HG03064 (cell line): ENCODE data around the gene SCIMP.
"Not testable (repeated sequence)": the region's sequence is repeated elsewhere in the genome, so short reads cannot be mapped to it uniquely, and the experiment has no call there.

Source experiments
- ATAC-seq: cut with Tn5 transposase; IDR thresholded peaks from one replicate; pipeline ENCODE4 v1.9.1; 2021; ENCODE audit warnings: low read depth; ENCODE audit not compliant: unreplicated experiment

The SCIMP gene

GRCh38 chr17:5234645-5235576, at the start of gene SCIMP:
TSS of gene SCIMP (minus strand) at chr17:5234860. CDS start at chr17:5234755, 105 bp downstream.
- ATAC-seq: peak; percentile 47

DNA sequence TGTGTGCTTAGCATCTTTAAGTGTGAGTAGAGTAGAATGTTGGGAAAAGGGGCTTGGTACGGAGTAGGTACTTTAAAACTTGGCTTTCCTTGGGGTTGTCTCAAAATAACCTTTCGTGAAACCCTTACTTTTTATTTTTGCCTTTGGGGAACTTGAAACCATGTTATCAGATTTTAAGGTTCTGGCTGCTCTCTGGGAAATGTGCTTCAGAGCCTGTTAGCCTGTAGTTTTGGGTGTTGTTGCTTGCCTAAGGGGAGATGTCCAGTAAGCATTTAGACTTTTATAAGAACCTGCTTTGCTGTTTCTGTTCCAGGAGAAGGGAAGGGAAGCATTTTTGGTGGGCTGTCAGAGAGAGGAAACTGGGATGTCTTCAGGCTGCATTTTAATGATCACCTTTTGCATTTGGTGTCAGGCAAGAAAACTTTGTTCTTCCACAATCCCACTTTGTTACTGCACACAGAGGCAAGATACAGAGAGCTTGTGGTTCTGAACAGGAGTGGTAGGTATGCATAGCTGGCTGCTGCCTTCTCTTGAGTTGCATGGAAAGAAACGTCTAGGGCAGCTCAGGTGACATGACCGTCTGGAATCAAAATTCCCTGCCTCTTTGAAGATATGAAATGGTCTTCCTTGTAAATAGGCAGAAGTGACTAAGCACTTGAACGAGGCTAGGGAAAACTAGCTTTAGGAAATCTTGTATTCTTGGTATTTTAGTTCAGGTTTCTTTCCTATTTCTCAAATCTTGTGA, 49.1 kb upstream of the SCIMP start:
- no peak for ATAC-seq

DNA sequence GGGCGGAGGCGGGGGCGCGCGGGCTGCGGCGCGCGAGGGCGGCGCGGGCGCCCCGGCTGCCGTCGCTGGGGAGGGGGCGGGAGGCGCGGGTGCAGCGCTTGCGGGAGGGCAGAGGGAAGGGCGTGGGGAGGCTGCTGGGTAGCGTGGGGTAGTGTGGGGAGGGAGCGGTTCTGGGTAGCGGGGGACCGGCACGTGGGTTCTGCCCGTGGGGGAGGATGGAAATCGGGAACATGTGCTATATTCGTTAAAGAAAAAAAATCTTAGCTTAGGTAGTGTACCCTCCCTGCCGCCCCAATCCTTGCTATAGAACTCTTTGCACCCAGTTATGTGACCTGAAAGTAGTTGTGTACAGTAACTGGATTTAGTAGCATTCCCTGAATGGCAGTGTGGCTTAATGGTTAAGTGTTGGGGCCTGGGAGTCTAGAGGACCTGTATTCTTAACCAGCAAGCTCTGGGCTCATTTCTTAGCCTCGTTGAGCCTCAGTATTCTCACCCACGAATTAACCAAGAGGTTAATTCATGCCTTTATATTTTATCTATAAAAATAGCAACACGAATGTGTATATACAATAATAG, 48.1 kb upstream of the SCIMP start:
- peak; percentile 30 for ATAC-seq

GRCh38 chr17:5281814-5282641, 47.4 kb upstream of the SCIMP start, which contains the start of gene RABEP1:
TSS of gene RABEP1 (plus strand) at chr17:5282284. CDS start at chr17:5282487, 203 bp downstream.
- peak; percentile 60 for ATAC-seq

DNA sequence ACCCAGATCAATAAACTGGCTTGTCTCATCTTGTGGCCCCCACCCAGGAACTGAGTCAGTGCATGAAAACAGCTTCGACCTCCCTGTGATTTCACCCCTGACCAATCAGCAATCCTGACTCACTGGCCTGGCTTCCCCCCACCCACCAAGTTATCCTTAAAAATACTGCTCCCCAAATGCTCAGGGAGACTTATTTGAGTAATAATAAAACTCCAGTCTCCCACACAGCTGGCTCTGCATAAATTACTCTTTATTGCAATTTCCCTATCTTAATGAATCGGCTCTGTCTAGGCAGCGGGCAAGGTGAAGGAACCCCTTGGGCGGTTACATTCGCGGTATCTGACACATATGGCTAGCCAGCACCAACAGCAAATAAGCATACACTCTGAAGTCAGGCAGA, 37.7 kb upstream of the SCIMP start:
- no peak for ATAC-seq

DNA sequence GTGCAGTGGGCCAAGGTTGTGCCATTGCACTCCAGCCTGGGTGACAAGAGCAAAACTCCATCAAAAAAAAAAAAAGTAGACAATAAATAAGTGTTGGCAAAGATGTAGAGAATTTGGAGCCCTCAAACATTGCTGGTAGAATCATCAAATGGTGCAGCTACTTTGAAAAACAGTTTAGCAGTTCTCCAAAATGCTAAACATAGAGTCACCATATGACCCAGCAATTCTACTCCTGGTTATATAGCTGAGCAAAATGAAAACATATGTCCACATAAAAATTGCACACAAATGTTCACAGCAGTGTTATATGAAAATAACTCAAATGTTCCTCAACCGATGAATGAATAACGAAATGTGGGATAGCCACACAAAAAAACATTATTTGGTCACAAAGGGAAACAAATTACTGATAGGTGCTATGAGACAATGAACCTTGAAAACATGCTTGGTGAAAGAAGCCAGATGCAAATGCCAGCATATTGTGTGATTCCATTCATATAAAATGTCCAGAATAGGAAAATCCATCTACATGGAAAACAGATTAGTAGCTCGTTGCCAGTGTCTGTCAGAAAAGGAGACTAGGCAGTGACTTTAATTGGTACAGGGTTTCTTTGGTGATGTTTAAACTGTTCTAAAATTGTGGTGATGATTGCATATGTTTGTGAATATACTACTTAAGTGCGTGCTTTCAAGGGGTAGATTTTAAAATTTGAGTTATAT, 34.7 kb upstream of the SCIMP start:
- no peak for ATAC-seq

- ATAC-seq: no peak
These were observed 30.2 kb upstream of the SCIMP start for GRCh38 chr17:5264893-5265292.

- no peak for ATAC-seq
These were observed 28.8 kb upstream of the SCIMP start for GRCh38 chr17:5263441-5263840.

DNA sequence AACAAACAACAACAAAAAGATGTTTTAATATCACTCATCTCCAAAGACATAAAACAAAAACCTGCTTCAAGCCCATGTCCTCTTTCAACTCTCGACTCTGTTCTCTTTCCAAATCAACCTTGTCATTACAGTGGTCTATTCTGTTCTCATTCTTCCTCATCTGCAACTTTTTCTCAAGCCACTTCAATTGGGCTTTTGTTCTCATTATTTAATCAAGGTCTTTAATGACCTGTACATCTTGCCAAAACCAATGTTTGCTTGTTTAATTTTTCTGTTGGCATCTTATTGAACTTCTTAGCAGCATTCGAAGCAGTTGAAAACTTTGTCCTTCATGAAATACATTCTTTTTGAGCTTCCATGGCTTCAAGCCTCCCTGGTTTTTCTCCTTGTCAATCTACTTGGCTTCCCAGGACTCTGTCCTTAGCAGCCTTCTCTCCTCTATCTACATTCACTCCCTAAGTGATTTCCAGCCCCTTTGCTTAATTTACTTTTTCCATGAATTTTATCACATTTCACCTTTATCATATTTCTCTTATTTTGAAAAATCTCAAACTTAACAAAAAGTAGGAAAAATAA, 27.8 kb upstream of the SCIMP start:
- no peak for ATAC-seq

GRCh38 chr17:5260542-5260941, 25.9 kb upstream of the SCIMP start:
- ATAC-seq: no peak

- ATAC-seq: no peak
These were observed 22.5 kb upstream of the SCIMP start for GRCh38 chr17:5257124-5257523.

- ATAC-seq: no peak
These were observed 20.4 kb upstream of the SCIMP start for GRCh38 chr17:5254903-5255521.

GRCh38 chr17:5254414-5254813, 19.8 kb upstream of the SCIMP start:
- ATAC-seq: no peak

DNA sequence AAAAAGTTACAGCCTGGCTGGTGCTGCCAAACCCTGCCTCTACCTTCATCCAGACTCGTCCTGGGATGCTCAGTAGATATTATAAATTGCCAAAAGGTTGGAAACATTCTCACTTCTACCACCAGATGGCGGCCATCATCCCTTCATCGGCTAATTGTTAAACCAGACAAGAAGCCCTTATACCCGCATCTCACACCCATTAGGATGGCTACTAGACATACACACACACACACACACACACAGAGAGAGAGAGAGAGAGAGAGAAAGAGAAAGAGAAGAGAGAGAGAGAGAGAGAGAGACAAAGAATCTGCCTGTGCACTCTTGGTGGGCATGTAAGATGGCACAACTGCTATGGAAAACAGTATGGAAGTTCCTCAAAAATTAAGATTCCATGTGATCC, 15.0 kb upstream of the SCIMP start:
- ATAC-seq: no peak

- no peak for ATAC-seq
These were observed 14.3 kb upstream of the SCIMP start for GRCh38 chr17:5248821-5249479.

DNA sequence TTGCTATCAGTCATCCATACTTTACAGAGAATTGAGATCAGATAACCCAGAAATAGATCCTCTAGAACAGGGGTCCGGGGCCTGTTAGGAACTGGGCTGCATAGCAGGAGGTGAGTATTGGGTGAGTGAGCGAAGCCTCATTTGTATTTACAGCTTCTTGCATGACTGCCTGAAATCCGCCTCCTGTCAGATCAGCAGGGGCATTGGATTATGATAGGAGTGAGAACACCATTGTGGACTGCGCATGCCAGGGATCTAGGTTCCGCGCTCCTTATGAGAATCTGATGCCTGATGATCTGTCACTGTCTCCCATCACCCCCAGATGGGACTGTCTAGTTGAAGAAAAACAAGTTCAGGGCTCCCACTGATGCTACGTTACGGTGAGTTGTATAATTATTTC, 13.0 kb upstream of the SCIMP start:
- ATAC-seq: no peak

DNA sequence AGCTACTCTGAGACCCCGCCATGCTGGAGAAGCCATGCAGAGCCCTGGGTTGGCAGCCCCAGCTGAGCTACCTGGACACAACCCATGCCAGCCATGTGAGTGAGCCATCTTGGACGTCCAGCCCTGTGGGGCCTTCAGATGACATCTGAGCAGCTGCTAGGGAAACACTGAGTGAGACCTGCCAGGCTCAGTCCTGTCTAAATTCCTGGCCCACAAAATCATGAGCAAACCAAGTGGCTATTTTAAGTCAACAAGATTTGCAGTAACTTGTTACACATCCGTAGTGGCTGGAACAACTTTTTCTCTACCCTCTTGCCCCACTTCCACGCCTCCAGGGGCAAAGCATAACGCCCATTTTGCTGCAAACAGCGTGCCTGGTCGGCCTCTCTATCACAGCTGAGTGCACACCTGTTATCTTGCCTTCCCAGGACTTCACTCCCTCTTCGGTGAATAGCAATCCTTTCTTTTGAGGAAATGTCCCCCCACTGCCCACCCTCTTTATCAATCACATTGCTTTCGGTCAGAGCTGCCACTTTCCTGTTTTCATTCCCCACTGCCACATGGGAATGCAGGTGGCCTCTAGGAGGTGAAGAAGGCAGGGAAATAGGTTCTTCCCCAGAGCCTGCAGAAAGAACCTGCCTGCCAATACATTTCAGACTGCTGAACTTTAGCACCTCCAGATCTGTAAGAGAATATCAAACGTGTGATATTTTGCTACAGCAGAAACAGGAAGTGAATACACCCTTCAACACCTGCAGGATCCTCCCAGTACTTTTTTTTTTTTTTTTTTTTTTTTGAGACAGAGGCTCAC, 7.4 kb upstream of the SCIMP start:
- no peak for ATAC-seq

GRCh38 chr17:5239769-5240168, 5.1 kb upstream of the SCIMP start:
- not testable (repeated sequence) for ATAC-seq
